ENCODE data around the gene ACTR1B. TPM values are rescaled to one million over a fixed set of nuclear protein-coding genes. Genes with fewer than 3 reads are reported as not detected.

Gene ACTR1B
- total and polyA plus RNA-seq, 8 donors: 43.1 to 67.2 (median 51.3) TPM

DNA sequence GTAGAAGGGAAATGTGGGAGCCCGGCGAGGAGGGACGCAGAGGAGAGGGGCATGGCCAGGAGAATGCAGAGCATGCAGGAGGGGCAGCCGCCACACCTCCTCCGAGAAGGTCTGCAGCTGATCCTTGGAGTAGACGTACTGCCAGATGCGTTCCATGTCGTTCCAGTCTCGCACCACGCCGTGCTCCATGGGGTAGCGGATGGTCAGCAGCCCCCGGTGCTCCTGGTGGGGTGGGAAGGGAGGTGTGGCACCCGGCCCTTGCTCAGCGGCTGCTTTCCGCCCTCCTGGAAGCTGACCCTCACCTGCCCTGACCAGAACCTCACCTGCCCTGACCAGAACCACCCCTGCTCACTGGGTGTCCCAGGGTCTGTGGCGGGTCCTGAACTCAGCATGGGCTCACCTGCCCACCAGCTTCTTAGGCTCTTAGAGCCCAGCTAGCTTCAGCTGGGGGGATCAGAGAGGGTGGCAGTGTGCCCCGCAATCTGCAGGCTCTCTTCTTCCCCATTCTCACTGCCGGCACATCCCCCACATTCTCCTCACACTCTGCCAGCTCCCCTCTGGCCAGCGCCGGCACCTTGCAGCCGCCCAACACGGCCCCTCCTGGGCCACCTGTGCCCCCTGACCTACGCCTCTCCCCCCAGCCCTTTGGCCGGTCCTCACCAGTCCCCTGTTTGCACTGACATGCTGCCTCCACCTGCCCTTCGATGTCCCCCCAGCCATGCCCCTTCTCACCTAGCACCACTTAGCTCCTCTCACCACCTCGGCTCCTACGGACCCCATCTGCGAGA, 4.4 kb downstream of the ACTR1B start:
- ATAC-seq (no peak), DNase-seq (peak in 1 of 4 donors; percentile 71)
- TF ChIP-seq, protein P1, sequence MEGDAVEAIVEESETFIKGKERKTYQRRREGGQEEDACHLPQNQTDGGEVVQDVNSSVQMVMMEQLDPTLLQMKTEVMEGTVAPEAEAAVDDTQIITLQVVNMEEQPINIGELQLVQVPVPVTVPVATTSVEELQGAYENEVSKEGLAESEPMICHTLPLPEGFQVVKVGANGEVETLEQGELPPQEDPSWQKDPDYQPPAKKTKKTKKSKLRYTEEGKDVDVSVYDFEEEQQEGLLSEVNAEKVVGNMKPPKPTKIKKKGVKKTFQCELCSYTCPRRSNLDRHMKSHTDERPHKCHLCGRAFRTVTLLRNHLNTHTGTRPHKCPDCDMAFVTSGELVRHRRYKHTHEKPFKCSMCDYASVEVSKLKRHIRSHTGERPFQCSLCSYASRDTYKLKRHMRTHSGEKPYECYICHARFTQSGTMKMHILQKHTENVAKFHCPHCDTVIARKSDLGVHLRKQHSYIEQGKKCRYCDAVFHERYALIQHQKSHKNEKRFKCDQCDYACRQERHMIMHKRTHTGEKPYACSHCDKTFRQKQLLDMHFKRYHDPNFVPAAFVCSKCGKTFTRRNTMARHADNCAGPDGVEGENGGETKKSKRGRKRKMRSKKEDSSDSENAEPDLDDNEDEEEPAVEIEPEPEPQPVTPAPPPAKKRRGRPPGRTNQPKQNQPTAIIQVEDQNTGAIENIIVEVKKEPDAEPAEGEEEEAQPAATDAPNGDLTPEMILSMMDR (IDR thresholded peaks at IDR 0.05): no peak
- Histone ChIP-seq H3K36me3 (peaks cover 0 to 54% of the 10 kb centered on the region in 2 donors), H3K4me3 (no peak overlapping the region), H3K27ac (no peak overlapping the region), H3K27me3 (no peaks in the 10 kb centered on the region), H3K4me1 (peaks cover 0 to 30% of the 10 kb centered on the region in 2 donors), H3K9me3 (no peaks in the 10 kb centered on the region)
- intact Hi-C loops (cut with DNase I): no loop called here

DNA sequence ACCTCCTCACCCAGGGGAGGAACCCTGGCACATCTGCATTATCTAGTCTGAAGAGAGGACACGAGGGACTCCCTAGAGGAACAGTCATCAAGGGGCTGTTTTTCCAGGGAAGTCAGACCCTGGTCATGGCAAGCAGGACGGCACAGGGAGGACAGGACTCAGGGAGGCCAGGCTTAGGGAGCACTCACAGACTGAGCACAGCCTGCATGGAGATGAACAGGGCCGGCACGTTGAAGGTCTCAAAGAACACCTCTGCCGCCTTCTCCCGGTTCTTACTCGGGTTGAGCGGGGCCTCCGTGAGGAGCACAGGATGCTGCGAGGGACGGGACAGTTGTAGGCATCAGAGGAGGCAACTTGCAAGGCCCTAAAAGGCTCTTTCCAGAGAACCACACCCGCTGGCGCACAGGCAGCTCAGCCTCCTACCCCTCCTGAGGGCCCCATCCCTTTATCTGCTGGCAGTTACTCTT, 5.1 kb downstream of the ACTR1B start:
- ATAC-seq: no peak
- Histone ChIP-seq H3K4me3 (no peak overlapping the region), H3K4me1 (peaks cover 0 to 30% of the 10 kb centered on the region in 2 donors), H3K27me3 (no peaks in the 10 kb centered on the region), H3K27ac (no peak overlapping the region), H3K36me3 (peaks cover 0 to 59% of the 10 kb centered on the region in 2 donors), H3K9me3 (no peaks in the 10 kb centered on the region)
- intact Hi-C loops (cut with DNase I): no loop called here
- TF ChIP-seq, protein P1 (IDR thresholded peaks at IDR 0.05): no peak
- DNase-seq: peak in 1 of 4 donors; percentile 65

DNA sequence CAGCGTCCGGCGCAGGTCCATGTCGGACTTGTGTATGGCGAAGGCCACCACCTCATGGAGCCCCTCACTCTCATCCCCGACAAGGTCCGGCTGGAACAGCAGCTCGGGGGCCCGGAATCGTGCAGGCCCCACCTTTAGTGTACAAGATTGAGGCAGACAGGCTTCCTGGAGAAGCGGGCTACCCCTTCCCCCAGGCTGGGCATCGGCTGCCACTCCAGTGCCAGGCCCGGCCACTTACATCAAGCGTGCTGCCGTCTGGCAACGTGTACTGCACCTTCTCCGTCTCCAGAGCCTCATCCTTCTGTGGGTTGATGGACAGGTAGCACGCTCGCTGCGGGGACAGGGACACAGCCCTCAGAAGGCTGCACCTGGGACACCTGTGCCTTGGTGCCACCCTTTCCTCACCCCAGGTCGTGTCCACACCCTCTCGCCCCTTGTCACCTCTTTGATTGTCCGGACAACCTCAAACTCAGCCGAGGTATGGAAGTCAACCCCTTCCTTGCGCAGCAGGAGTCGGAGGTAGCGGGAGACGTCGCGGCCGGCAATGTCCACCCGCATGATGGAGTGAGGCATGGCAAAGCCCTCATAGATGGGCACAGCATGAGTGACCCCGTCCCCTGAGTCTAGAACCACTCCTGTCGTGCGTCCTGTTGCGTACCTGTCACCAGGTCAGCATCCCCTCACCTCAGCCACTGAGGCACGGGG, 5.7 kb downstream of the ACTR1B start:
- no peaks in the 10 kb centered on the region for H3K27me3 ChIP-seq
- no peak overlapping the region for H3K4me3 ChIP-seq
- no peak overlapping the region for H3K27ac ChIP-seq
- H3K4me1 ChIP-seq: peaks cover 0 to 27% of the 10 kb centered on the region in 2 donors
- intact Hi-C loops (cut with DNase I): no loop called here
- no peaks in the 10 kb centered on the region for H3K9me3 ChIP-seq
- peak in 1 of 4 donors; percentile 68 for DNase-seq
- TF ChIP-seq, protein P1 (IDR thresholded peaks at IDR 0.05): no peak
- peaks cover 0 to 59% of the 10 kb centered on the region in 2 donors for H3K36me3 ChIP-seq
- ATAC-seq: no peak

DNA sequence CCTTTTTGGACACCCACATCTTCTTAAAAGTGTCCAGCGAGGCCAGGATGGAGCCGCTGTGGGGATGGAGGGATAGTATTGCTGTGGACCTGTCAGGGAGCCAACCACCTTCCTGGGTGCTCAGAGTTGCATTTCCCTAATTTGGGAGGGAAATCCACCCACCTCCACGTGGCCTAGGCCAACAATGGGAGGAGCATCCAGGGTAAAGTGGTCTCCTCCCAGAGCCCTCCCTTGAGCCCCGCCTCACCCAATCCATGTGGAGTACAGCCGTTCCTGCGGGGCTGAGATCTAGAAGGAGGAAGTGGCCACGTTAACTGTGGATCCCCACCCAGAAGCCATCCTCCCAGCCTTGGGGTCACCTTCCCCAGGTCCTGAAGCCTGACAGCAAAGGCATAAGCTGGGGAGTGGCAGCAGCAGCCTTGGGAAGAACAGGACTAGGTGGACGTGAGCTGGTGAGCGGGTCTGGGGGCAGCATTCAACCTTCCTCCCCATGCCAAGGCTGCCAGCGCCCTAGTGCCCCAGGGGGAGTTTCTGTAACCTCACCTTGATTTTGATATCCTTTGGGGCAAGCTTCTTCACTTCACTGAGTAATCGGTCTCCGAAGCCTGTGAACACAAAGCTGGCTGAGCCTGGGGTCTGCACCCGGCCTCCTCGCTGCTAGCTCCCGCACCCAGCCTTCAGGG, 6.8 kb downstream of the ACTR1B start:
- Histone ChIP-seq H3K4me3 (no peak overlapping the region), H3K4me1 (peaks cover 0 to 16% of the 10 kb centered on the region in 2 donors), H3K9me3 (no peaks in the 10 kb centered on the region), H3K36me3 (peaks cover 0 to 59% of the 10 kb centered on the region in 2 donors), H3K27me3 (no peaks in the 10 kb centered on the region), H3K27ac (no peak overlapping the region)
- DNase-seq: no peak
- no peak for ATAC-seq
- TF ChIP-seq, protein P1 (IDR thresholded peaks at IDR 0.05): no peak
- intact Hi-C loops (cut with DNase I): no loop called here

Measured in left lung (tissue), 10 donors.